NCI-H1105 treated with DMSO at 0.1 percent for 48 hours (cell line): ENCODE measurements around the gene BPIFB6.

ENCODE experiments used
- DNase-seq: peaks from one replicate; lab custom pipeline; 2025; lab: John Stamatoyannopoulos, UW

The BPIFB6 gene

GRCh38 chr20:33016581-33017109 is 14.8 kb upstream of the BPIFB6 start:
- DNase-seq: no peak

GRCh38 chr20:33017542-33017941 is 13.9 kb upstream of the BPIFB6 start:
- DNase-seq: no peak

GRCh38 chr20:33018169-33018931 is 13.1 kb upstream of the BPIFB6 start:
- DNase-seq: no peak

- no peak for DNase-seq
Observed at GRCh38 chr20:33019465-33020277, 11.8 kb upstream of the BPIFB6 start.

GRCh38 chr20:33020278-33021161 is 10.9 kb upstream of the BPIFB6 start:
- DNase-seq: no peak

GRCh38 chr20:33021879-33022278 is 9.6 kb upstream of the BPIFB6 start:
- DNase-seq: no peak

- DNase-seq: no peak
Observed at GRCh38 chr20:33022289-33022688, 9.2 kb upstream of the BPIFB6 start.

- DNase-seq: no peak
Observed at GRCh38 chr20:33022694-33023438, 8.6 kb upstream of the BPIFB6 start.

GRCh38 chr20:33023439-33024242 is 7.8 kb upstream of the BPIFB6 start:
- DNase-seq: no peak

- no peak for DNase-seq
Observed at GRCh38 chr20:33024243-33024560, 7.2 kb upstream of the BPIFB6 start.

- no peak for DNase-seq
Observed at GRCh38 chr20:33024609-33025317, 6.7 kb upstream of the BPIFB6 start.

GRCh38 chr20:33025318-33025876 is 6.1 kb upstream of the BPIFB6 start:
- no peak for DNase-seq

- DNase-seq: no peak
Observed at GRCh38 chr20:33026072-33026778, 5.2 kb upstream of the BPIFB6 start.

- no peak for DNase-seq
Observed at GRCh38 chr20:33026779-33027759, 4.4 kb upstream of the BPIFB6 start.

GRCh38 chr20:33027769-33028751 is 3.4 kb upstream of the BPIFB6 start:
- no peak for DNase-seq

GRCh38 chr20:33028875-33029274 is 2.6 kb upstream of the BPIFB6 start:
- DNase-seq: no peak

- no peak for DNase-seq
Observed at GRCh38 chr20:33030076-33030475, 1.4 kb upstream of the BPIFB6 start.
